HG03439 (cell line): ENCODE measurements around the gene BBS2.

Experiments
- ATAC-seq: cut with Tn5 transposase; IDR thresholded peaks from one replicate; pipeline ENCODE4 v1.9.1; 2021; ENCODE audit warnings: mild to moderate bottlenecking, moderate library complexity; ENCODE audit not compliant: unreplicated experiment

BBS2 gene

DNA sequence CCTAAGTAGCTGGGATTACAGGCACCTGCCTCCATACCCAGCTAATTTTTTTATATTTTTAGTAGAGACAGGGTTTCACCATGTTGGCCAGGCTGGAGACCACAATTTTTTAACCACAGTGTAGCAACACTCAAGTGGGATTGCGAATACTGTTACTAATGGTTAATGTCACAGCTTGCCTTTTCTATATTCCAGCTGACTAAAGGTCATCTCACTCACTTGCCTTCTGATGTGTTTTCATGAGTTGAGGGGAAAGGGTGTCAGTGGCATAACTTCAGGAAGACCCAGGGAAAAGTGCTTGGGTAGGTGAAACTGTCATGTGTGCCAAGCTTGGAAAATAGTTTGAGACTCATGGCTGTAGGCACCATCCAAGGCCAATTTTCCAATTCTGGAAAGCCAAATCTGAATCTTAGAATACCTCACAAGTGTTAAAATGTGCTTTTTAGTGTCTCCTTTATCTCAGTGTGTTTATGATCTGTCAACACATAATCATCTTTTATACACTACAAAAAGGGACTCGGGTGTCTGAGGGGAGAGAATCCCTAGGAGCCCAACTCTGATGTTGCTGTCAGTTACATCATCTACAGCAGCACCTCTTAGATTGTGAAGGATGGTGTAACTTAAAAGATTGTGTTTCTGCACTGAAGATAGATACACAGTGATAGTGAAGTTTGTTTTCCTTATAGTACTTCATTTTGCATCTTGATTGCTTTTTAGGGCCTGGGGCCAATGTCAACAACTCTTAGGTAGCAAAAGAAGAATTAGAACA lies 41.4 kb downstream of the BBS2 start:
- no peak for ATAC-seq

DNA sequence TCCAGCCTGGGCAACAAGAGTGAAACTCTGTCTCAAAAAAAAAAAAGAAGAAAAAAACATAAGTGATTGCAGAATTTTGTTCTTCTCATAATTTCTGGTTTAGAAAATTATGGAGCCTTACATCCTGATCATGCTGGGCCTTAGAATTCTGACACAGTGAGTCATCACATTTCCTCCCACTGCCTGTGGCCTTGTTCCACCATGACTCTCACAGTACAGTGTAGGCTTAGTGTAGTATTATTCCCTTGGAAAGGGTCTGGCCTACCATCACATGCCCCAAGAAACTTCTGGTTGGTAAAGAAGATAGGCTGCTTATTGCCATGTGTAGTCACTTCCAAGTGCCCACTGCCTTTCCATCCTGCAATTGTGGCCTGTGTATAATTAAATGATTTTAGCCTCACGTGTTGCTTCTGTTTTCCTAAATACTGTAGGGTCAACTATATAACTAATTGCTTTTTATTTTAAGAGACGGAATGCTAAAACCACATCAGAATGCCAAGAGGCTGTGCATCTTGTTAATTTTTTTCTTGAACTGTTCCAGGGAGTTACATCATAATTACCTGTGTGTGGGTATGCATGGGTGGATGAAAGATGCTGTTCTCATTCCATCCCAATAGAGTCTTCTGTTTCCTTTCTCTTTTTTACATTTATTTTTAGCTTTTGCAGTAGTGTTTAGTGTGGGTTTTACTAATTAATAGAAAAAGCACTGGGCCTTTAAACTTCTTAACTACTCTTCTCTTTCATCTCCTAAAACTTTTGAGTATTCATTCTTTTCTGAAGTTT lies 42.5 kb downstream of the BBS2 start:
- ATAC-seq = no peak

DNA sequence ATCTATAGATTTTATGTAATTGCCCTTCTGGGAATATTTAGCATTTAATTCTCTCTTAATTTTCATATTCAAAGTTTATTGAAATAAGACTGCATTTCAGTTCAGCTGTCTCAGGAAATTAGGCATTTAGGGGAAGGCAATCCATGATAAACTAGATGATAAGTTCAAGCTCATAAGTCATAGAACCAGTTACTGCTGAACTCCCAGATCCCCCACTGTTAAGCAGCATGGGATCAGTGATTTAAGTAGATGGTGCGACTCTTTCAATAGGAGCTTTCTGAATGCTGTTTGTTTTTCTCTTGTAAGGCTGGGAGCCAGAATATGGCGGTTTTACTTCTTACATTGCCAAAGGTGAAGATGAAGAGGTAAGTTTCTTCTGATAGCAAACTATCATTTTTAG lies 44.6 kb downstream of the BBS2 start:
- no peak for ATAC-seq

DNA sequence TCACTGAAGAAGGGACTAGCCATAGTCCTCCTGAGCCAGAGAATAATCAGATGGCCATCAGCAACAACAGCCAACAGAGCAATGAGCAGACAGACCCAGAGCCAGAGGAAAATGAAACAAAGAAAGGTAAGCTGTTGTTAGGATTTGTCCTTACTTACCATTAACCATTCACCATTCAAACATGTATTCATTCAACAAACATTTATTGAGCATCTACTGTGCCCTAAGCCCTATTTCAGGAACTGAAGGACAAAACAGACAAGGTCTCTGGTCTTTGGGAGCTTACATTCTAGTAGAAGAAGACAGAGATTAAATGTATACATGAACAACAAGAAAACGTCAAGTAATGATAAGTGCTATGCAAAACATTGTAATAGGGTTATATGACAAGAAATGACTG lies 49.2 kb downstream of the BBS2 start:
- ATAC-seq = no peak

DNA sequence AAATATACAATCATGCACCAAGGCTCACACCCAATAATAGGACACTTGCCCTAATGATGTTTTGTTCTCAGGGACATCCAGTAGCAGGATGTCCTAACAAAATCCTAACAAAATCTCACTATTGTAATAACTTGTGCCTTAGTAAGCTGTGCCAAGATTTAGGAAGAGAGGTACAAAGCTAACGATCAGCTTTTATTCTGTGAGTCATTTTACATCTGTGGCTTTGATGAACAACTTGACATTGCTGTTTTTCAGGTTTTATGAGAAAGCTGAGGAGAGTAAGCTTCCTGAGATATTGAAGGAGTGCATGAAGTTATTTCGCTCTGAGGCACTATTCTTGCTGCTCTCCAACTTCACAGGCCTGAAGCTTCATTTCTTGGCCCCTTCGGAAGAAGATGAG lies 49.6 kb downstream of the BBS2 start:
- ATAC-seq = no peak

DNA sequence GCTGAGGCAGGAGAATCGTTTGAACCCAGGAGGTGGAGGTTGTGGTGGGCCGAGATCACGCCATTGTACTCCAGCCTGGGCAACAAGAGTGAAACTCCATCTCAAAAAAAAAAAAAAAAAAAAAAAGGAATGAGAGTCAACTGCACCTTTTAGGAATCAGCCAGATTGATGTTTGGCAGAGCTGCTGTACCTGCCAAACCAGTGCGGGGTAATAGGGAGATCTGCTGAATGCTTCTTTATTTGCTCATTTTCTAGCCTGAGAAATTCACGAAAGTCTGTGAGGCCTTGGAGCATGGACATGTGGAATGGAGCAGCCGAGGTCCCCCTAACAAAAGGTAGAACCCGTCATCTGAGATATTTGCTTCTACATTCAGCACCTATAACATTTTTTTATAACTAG lies 50.1 kb downstream of the BBS2 start:
- ATAC-seq = no peak

DNA sequence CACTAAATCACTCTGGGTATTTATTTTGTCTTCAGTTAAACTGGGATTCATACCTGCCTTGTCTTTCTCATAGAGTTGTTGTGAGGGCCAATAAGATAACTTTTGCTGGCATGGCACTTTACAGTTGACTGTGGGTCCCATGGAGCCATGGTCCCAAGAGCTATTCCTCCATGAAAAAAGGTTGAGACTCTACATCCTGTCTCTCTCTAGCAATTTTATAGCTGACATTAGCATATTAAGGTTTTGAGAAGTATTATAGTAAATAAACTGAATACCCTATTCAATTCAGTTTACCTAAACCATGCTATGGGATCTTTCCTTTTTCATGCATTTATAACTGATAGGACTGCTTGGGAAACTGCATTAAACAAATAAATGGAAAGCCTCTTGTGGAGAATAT lies 51.0 kb downstream of the BBS2 start:
- ATAC-seq = no peak

- no peak for ATAC-seq
Observed at GRCh38 chr16:56466344-56466743, 53.5 kb downstream of the BBS2 start.

GRCh38 chr16:56463153-56463552 lies 56.7 kb downstream of the BBS2 start:
- ATAC-seq = no peak

DNA sequence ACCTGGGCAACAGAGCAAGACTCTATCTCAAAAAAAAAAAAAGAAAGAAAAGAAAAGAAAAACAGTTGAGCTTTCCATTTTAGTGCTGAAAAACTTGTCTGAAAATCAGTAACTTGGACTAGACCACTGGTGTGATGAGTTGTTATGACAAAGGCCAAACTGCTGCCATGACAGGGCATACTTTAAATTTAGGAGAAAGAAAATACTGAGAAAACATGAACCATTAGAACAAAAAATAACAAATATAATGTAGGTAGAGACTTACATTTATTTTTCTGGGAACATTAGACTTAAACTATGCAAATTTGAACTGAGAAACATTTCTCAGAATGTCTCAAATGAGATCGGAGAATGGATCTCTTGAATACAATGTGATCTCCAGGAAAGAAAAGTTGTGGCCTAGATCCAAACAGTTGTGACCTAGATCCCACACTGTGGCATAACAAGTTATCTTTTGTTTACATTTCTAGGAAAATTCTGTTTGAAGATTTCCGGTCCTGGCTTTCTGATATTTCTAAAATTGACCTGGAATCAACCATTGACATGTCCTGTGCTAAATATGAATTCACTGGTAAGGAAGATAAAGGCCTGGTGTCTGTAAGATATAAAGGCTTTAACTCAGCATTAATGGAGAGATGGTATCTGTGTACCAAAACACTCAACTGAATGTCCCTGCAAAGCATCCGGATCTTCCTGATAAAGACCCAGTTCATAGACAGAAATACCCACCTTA lies 57.6 kb downstream of the BBS2 start:
- ATAC-seq = no peak

DNA sequence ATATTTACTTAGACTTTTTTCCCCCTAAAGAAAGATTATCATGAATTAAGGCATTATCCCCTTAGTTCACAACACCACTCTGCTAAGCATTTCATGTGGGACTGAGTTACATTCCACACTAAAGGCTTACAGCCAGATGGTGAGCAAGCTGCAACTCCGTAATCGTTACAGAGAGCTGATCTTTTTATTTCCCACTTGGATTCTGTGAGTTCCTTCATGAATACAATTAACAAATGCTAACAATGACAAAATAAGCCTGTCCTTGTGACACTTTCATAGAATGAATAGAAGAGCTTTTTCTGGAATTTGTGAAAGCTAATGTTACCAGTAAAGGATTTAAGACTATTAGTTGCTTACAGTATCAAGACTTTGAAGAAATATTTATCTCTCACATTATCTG lies 59.7 kb downstream of the BBS2 start:
- no peak for ATAC-seq

- no peak for ATAC-seq
Observed at GRCh38 chr16:56457927-56458470, 61.8 kb downstream of the BBS2 start.

- peak; percentile 37 for ATAC-seq
Observed at GRCh38 chr16:56451753-56452689, 67.8 kb downstream of the BBS2 start.

DNA sequence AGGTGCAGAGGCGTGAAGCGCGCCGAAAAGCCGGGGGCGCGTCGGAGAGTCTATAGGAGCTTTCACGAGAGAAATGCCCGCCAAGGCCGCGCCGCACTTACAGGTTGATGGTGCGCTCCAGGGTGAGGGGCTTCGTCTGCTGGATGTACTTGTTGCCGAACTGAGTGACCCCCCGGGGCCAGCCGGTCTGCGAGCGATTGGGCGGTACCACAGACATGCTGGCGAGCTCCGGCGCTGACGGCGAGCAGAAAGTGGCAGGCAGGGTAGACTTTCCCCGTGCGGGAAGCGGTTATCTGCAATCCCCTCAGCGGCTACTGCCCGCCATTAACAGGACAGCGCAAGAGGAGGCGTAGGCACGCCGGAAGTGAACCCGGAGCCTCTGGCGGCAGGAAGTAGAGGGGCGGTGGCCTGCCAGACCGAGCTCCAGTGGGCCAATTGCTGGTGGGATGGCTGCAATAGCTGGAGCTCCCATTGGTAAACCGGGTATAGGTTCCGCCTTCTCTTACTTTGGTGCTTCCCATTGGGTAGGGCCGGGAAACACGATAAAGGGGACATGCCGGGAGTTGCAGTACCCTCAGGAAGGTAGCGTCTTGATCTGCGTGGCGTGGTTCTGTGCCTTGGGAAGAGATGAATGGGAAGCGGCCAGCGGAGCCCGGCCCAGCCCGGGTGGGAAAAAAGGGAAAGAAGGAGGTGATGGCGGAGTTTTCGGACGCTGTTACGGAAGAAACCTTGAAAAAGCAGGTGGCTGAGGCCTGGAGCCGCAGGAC lies 68.7 kb downstream of the BBS2 start, which contains the start of the genes NUDT21 and OGFOD1:
TSS of gene NUDT21 (minus strand) at position 347 of the 767 bp plus-strand sequence. CDS start at position 217, 130 bp downstream.
TSS of gene OGFOD1 (plus strand) at position 569 of the 767 bp plus-strand sequence. CDS start at position 628, 59 bp downstream.
- peak; percentile 94 for ATAC-seq

- peak; percentile 36 for ATAC-seq
Observed at GRCh38 chr16:56450275-56450985, 69.4 kb downstream of the BBS2 start.

DNA sequence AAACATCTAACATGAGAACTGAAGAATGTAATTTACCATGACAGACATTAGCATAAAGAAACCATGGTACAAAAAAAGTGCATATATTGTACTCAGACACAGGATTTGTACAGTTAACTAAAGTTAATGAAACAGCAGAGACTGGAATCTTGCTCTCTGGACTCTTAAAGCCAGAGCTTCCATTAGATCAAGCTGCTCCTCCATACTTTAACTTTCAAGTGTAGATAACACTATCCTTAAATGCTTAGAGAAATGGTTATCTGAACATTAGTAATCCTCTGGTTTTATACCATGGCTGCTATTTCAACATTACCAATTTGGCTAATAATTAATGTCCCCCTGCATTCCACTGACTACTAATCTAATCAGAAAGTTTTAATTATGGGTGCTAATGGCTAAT lies 71.8 kb downstream of the BBS2 start:
- no peak for ATAC-seq

GRCh38 chr16:56447286-56447685 lies 72.5 kb downstream of the BBS2 start:
- ATAC-seq = no peak

DNA sequence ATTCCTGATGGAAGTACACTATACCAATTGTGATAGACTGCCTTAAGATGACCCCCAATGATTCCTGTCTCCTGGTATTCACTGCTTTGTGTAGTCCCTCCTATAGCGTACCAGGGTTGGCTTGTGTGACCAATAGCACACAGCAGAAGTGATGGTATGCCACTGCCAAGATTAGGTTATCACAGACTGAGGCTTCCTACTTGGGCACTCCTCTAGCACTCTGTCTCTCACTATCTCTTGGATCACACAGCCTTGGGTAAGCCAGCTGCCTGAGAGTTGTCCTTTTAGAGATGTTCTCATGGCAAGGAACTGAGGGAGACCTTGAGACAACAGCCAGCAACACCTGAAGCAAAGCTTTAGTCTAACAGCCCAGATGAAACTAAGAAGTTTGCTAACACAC lies 81.8 kb downstream of the BBS2 start:
- no peak for ATAC-seq

DNA sequence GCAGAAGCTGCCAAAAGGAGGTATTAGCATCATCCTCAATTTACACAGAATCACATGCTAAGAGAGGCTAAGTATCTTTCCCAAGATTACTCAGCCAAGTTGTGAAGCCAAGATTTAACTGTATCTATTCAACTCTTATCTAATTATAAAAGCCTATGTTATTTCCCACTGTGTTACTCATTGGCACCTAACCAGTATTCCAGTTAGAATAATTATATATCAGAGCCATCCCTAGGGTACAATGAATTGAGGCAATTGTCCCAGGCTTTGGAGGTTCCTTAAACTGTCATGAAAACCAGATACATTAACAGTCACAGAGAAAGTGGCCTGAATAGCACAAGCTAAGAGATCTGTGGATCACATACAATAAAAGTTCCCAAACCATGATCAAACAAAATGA lies 83.6 kb downstream of the BBS2 start:
- no peak for ATAC-seq
